ENCODE results near the gene FBXW11.
"Not testable (repeated sequence)": the region's sequence is repeated elsewhere in the genome, so short reads cannot be mapped to it uniquely, and the experiment has no call there.

Gene FBXW11

GRCh38 chr5:171951218-171951617 lies 55.2 kb downstream of the FBXW11 start:
- no peak for DNase-seq

GRCh38 chr5:171946000-171946781 lies 60.2 kb downstream of the FBXW11 start:
- no peak for DNase-seq

- DNase-seq, result no peak
Measured at GRCh38 chr5:171945476-171945875, 61.0 kb downstream of the FBXW11 start.

DNA sequence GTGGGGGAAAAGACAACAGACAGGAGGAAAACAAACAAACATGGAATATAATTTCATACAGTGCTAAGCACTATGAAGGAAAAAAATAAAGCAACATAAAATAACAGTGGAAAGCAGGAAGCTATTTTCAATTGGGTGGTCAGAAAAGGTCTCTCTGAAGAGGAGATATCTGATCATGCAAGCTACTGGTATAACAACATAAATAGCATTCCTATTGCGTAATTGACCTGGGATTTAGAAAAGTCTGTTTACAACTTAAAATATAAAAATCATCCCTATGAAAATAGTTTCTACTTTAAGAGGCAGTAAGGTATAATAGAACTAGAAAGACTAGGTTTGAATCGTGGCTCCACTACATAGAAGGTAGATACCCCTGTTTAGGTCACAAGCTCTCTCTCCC lies 61.4 kb downstream of the FBXW11 start:
- no peak for DNase-seq

DNA sequence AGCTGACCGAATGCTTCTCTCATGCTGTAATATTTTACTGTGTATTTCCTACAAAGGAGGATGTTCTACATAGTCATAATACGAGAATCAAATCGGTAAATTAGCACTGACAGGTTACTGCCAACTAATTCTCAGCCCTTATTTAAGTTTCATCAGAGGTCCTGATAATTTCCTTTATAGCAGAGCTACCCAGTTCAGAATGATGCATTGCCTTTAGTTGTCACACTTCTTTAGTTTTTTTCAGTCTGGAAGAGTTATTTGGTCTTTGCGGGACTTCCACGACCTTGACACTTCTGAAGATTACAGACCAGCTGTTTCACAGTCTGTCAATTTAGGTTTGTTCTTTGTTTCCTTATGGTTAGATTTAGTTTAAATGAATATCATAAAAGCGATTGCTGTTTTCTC lies 64.3 kb downstream of the FBXW11 start:
- not testable (repeated sequence) for DNase-seq

DNA sequence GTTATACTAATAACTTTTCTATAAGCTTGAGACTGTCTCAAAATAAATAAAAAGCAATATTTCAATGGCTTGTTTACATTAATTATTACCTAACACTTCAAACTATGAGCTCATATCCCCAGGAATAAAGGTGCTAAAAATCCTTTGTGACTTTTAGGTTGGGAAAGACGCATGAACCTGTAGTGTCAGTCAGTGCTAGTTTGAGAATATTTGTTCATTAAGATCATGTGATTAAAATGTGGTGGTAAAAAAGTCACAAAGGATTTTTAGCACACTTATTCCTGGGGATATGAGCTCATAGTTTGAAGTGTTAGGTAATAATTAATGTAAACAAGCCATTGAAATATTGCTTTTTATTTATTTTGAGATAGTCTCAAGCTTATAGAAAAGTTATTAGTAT lies 64.8 kb downstream of the FBXW11 start:
- DNase-seq, result not testable (repeated sequence)

DNA sequence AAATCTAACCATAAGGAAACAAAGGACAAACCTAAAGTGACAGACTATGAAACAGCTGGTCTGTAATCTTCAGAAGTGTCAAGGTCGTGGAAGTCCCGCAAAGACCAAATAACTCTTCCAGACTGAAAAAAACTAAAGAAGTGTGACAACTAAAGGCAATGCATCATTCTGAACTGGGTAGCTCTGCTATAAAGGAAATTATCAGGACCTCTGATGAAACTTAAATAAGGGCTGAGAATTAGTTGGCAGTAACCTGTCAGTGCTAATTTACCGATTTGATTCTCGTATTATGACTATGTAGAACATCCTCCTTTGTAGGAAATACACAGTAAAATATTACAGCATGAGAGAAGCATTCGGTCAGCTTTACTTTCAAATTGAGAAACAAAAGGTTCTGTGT lies 65.2 kb downstream of the FBXW11 start:
- not testable (repeated sequence) for DNase-seq

- no peak for DNase-seq
Measured at GRCh38 chr5:171939951-171940350, 66.5 kb downstream of the FBXW11 start.

GRCh38 chr5:171938358-171938757 lies 68.1 kb downstream of the FBXW11 start:
- DNase-seq, result no peak

- no peak for DNase-seq
Measured at GRCh38 chr5:171937351-171937750, 69.1 kb downstream of the FBXW11 start.

- no peak for DNase-seq
Measured at GRCh38 chr5:171934586-171934985, 71.9 kb downstream of the FBXW11 start.

DNA sequence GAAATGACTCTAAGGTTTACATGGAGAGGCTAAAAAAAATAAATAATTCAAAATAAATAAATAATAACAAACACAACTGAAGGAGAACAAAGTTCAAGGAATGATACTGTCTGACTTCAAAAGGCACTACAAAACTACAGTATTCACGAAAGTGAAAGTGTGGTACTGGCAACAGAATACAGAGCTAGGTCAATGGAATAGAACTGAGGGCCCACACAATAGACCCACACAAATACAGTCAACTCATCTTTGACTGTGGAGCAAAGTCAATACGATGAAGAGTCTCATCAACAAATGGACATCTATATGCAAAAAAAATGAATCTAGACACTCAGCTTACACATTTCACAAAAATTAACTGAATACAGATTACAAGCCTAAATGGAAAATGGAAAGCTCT lies 75.3 kb downstream of the FBXW11 start:
- no peak for DNase-seq

GRCh38 chr5:171927345-171927941 lies 79.0 kb downstream of the FBXW11 start:
- no peak for DNase-seq

GRCh38 chr5:171926311-171926710 lies 80.1 kb downstream of the FBXW11 start:
- DNase-seq, result no peak

GRCh38 chr5:171924493-171925122 lies 81.8 kb downstream of the FBXW11 start:
- DNase-seq, result no peak

DNA sequence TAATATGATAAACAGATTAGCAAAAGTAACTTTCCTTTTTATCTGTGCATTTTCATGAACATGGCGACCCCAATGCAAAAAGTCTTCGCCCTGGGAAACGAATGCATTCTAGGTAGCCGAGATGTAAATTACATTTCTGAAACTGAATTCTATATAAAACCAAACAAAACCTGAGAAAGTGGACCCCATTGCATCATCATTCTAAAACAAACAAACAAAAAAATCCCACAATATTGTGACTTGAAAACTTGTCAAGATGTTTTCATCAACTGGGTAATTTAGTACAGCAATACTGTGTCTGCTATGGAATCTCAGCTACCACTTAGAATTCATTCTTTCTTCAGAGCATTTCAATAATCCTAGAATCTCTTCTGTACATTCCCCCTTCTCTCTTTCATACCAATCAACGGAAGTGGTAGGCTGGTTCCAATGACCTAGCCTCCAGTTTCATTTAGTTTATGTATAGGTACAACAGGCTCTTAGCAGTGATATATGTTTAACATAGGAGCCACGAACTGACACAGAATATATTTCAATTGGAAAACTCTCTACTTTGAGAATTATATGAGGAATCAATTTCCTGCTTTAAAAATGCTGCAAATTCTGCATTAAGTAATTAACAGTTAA lies 85.6 kb downstream of the FBXW11 start:
- no peak for DNase-seq

DNA sequence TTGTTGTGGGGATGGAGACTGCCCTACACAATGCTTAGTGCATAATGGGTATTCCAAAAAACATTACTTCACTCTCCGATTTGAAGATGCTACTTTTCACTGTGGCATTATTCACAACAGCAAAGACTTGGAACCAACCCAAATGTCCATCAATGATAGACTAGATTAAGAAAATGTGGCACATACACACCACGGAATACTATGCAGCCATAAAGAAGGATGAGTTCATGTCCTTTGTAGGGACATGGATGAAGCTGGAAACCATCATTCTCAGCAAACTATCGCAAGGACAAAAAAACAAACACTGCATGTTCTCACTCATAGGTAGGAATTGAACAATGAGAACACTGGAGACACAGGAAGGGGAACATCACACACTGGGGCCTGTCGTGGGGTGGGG lies 90.7 kb downstream of the FBXW11 start:
- DNase-seq, result not testable (repeated sequence)

GRCh38 chr5:171914726-171915338 lies 91.6 kb downstream of the FBXW11 start:
- DNase-seq, result no peak

- no peak for DNase-seq
Measured at GRCh38 chr5:171913987-171914273, 92.5 kb downstream of the FBXW11 start.

- DNase-seq, result no peak
Measured at GRCh38 chr5:171911152-171911551, 95.3 kb downstream of the FBXW11 start.

- DNase-seq, result no peak
Measured at GRCh38 chr5:171908638-171909037, 97.8 kb downstream of the FBXW11 start.

- peak; percentile 19 to 28 for DNase-seq
Measured at GRCh38 chr5:171907725-171908343, 98.6 kb downstream of the FBXW11 start.
